Suprapubic skin (tissue), 3 donors: ENCODE results near the gene SETD5.

Experiments
- CTCF ChIP-seq, 2 donors: fragments of 200-600 bp in 1 of 2; fragments of 450-650 bp in 1 of 2; sonication (generic) in 1 of 2; IDR thresholded peaks; one replicate each; pipeline ENCODE4 v1.5.1; 2016 to 2019; ENCODE audit warnings: antibody characterized with exemption in 2 of 2, mild to moderate bottlenecking in 1 of 2, moderate library complexity in 1 of 2
- POLR2AphosphoS5 ChIP-seq, 3 donors: sonication (generic); formaldehyde crosslinking; IDR thresholded peaks; one replicate each; pipeline ENCODE4 v1.6.1; 2017; ENCODE audit warnings: antibody characterized with exemption in 3 of 3

- TF ChIP-seq POLR2AphosphoS5 (IDR thresholded peaks at IDR 0.05), result no peak
- TF ChIP-seq CTCF (IDR thresholded peaks at IDR 0.05), result no peak
These were observed 87.8 kb downstream of the SETD5 start for GRCh38 chr3:9485248-9485647.
